ENCODE measurements around the gene MTUS2.

Gene MTUS2

GRCh38 chr13:28820099-28821051 is at the start of gene MTUS2:
Gene MTUS2, plus strand, starts transcription at chr13:28820339.
- DNase-seq (ENCODE audit: low read depth): no peak

- no peak for DNase-seq (ENCODE audit: low read depth)
Observed at GRCh38 chr13:28778308-28779215, 41.6 kb upstream of the MTUS2 start.

GRCh38 chr13:28792992-28793391 is 27.1 kb upstream of the MTUS2 start:
- peak; percentile 72 for DNase-seq (ENCODE audit: low read depth)

- no peak for DNase-seq (ENCODE audit: low read depth)
Observed at GRCh38 chr13:28794396-28794795, 25.7 kb upstream of the MTUS2 start.

- DNase-seq (ENCODE audit: low read depth): no peak
Observed at GRCh38 chr13:28796938-28797257, 23.2 kb upstream of the MTUS2 start.

- DNase-seq (ENCODE audit: low read depth): peak; percentile 21
Observed at GRCh38 chr13:28805193-28805819, 14.8 kb upstream of the MTUS2 start.

GRCh38 chr13:28817204-28817603 is 2.9 kb upstream of the MTUS2 start:
- DNase-seq (ENCODE audit: low read depth): no peak

GRCh38 chr13:28819046-28819730 is 951 bp upstream of the MTUS2 start:
- peak; percentile 18 for DNase-seq (ENCODE audit: low read depth)

- peak; percentile 34 for DNase-seq (ENCODE audit: low read depth)
Observed at GRCh38 chr13:28819735-28820098, 422 bp upstream of the MTUS2 start.

- DNase-seq (ENCODE audit: low read depth): no peak
Observed at GRCh38 chr13:28822151-28822550, 2.0 kb downstream of the MTUS2 start.

- DNase-seq (ENCODE audit: low read depth): no peak
Observed at GRCh38 chr13:28822801-28823200, 2.7 kb downstream of the MTUS2 start.

GRCh38 chr13:28825379-28825778 is 5.2 kb downstream of the MTUS2 start:
- no peak for DNase-seq (ENCODE audit: low read depth)

GRCh38 chr13:28826368-28826767 is 6.2 kb downstream of the MTUS2 start:
- DNase-seq (ENCODE audit: low read depth): no peak

- DNase-seq (ENCODE audit: low read depth): no peak
Observed at GRCh38 chr13:28830580-28830979, 10.4 kb downstream of the MTUS2 start.

- no peak for DNase-seq (ENCODE audit: low read depth)
Observed at GRCh38 chr13:28831117-28831516, 11.0 kb downstream of the MTUS2 start.

GRCh38 chr13:28837111-28837510 is 17.0 kb downstream of the MTUS2 start:
- DNase-seq (ENCODE audit: low read depth): no peak

- no peak for DNase-seq (ENCODE audit: low read depth)
Observed at GRCh38 chr13:28843639-28844038, 23.5 kb downstream of the MTUS2 start.

- DNase-seq (ENCODE audit: low read depth): no peak
Observed at GRCh38 chr13:28849441-28849840, 29.3 kb downstream of the MTUS2 start.

- no peak for DNase-seq (ENCODE audit: low read depth)
Observed at GRCh38 chr13:28850226-28850625, 30.1 kb downstream of the MTUS2 start.

- no peak for DNase-seq (ENCODE audit: low read depth)
Observed at GRCh38 chr13:28851422-28851821, 31.3 kb downstream of the MTUS2 start.

- no peak for DNase-seq (ENCODE audit: low read depth)
Observed at GRCh38 chr13:28854657-28855056, 34.5 kb downstream of the MTUS2 start.

GRCh38 chr13:28856287-28856686 is 36.1 kb downstream of the MTUS2 start:
- DNase-seq (ENCODE audit: low read depth): no peak
